SIG-M5 treated with dmso at 0.1 percent for 504 hours (cell line): ENCODE measurements around the gene MRPL2.
A peak's percentile ranks its signal among the peaks of the same experiment; 100 is the strongest.

Source experiments
- DNase-seq: peaks from one replicate; lab custom pipeline; 2025; ENCODE audit not compliant: unreplicated experiment; lab: John Stamatoyannopoulos, UW

Gene MRPL2

DNA sequence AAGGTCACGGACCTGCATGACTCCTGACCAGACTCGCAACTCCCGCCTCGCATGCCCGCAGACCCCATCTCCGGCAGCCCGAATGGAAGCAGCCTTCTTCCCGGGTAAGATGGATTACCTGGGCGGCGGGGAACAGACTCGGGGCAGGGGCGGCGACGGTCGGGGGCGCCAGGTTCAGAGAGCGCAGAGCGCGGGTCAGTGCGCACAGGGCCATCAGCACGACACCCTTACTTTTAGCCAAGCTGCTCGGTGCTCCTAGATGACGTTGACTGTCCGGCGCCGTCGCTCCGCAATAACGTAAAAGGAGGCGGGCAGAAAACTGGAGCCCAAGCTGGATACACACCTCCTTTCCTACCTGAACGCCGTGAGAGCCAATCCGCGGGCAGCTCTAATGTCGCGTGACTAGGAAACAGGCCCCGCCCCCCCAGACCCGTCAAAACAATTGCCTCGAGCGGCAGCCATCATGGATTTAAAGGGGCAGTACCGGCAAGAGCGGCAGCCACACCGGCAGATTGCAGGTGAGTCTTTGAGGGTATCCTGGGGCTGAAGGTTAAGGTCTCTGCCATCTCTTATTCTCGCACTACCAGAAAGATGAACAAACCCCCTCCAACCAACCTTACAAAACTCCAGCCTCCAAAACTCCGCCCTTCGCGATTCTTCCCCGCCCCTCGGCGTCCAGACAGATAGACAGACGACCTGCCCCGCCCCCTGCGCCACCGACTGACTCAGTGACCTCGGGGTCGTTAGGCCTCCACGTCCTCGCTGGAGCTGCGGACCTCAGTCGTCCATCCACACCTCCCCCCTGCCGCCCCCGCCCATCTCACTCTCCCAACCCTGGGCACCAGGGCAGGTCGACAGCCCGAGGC, at the start of gene MRPL2, which contains the start of gene KLC4:
Gene MRPL2, minus strand, starts transcription at position 267 of the 866 bp plus-strand sequence. Its CDS starts 53 bp downstream, at position 214.
Gene KLC4, plus strand, starts transcription at position 464 of the 866 bp plus-strand sequence. CDS start 1,705 bp downstream, outside the sequence.
- peak; percentile 99 for DNase-seq

- DNase-seq: no peak
Measured at GRCh38 chr6:43107344-43108062, 48.3 kb upstream of the MRPL2 start.

DNA sequence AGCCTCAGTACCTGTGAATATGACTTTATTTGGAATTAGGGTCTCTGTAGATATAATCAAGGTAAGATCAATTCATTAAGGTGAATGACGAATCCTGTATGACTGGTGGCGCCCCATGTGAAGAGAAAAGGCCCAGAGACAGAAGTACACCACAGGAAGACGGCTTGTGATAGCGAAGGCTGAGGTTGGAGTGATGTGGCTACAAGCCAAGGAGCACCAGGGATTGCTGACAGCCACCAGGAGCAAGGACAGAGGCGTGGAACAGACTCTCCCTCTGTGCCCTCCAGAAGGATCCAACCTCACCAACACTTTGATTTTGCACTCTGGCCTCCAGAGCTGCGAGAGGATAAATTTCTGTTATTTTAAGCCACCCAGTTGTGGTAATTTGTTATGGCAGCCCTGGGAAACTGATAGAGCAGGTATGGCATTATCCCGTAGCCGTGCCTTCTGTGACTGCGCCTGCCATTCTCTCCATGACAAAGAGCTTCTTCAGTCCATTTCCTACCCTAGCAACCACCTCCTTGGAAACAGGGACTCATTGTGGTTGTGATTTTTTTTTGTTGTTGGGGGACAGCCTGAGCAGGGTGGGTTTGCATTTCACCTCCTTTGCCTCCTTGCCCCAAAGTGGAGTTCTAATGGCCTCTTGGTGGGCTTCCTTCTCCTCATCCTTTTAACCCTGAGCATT, 46.4 kb upstream of the MRPL2 start:
- DNase-seq: no peak

- DNase-seq: no peak
Measured at GRCh38 chr6:43103253-43103876, 44.1 kb upstream of the MRPL2 start.

GRCh38 chr6:43101497-43101896, 42.3 kb upstream of the MRPL2 start:
- no peak for DNase-seq

DNA sequence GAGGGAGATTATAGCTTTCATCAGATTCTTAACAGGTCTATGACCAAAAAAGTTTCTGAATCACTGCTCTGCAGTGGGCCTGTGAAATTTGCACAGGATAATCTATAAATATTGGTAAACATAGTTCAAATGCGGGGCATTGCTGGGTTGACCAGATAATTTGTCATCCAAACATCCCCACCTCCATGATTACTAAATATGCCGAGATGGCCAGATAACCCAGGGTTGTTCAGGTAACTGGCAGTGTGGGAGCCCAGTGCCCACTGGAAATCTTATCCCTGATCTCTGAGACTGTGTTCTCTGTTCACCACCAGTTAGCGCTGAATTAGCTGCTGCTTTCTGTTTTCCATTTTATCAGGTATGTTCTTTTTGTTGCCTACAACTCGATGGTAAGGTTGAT, 38.3 kb upstream of the MRPL2 start:
- no peak for DNase-seq

DNA sequence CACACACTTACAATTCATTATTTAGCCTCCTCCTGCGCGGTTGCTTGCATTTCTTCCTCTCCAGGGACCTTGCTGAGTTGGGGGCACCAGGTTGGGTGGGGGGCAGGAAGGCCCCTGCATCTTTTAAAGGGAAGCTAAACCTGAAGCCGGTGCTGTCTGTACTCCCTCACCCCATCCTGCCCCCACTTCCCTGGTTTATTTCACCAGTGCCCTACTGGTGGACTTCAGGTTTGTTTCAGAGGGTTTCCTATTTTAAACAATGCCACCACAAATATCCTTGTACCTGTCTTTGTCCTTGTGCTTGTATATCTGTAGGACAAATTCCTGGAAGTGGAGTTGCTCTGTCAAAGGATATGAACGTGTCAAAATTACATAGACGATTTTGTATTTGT, 37.9 kb upstream of the MRPL2 start:
- DNase-seq: no peak

DNA sequence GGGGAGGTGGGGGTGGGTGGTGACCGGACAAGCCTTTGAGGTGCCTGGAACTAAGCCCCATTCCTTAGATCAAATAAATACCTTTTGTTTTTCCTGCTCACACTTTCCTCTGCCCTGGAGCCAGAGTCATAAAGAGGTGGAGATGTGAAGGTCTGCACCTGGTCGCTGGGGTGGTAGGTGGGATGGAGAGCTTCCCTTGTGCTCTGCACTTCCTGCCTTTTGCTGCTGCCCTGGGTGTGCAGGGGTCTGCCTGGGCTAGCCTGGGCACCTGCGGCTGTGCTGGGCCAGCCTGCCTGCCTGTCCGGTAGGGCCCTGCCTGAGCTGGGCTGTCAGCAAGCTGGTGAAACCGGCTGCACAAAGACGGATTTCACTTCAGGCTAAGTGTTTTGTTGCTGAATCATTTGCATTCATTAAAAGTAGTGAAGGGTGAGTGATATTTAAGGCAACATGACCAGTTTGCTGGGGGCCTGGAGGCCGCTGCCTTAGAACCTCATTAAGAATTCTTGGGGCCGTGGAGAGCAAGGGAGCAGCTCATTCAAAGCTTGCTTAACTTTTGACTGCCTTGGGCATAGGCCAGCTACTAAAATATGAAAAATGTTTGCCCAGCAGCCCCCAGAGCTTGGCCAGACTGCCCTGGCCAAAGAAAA, 37.3 kb upstream of the MRPL2 start:
- DNase-seq: no peak

DNA sequence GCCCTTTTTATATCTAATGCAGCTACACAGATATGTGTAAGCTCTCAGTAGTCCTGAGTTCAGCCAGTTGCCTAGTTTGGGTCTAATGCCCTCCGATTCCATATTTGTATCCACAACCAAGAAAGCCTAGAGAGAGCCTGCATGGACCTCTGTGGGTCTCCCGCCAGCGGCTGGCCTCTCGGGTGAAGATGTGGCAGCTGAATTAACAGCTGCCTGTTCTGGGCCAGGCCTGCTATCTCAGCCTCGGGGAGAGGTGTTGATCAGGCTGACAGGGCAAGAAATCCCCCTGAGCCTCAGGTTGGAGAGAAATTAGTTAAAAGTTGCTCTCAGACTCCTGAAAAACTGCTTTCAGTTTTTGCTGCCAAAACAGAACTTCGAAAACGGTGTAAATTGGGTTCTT, 36.7 kb upstream of the MRPL2 start:
- DNase-seq: no peak

GRCh38 chr6:43093436-43094289, 34.4 kb upstream of the MRPL2 start:
- no peak for DNase-seq

DNA sequence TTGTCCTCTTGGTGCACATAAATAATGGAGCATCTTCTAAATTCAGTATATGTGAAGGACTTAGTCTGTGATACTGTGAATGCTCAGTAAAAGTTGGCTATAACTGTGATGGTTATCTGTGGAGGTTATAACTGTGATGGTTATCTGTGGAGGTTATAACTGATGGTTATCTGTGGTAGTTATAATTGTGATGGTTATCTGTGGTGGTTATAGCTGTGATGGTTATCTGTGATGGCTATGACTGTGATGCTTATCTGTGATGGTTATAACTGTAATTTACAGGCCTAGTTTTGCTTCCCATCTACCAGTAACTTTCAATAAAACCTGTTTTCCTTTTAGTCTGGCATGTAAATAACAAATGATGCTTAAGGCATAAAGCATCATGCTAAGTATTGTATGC, 33.4 kb upstream of the MRPL2 start:
- no peak for DNase-seq

DNA sequence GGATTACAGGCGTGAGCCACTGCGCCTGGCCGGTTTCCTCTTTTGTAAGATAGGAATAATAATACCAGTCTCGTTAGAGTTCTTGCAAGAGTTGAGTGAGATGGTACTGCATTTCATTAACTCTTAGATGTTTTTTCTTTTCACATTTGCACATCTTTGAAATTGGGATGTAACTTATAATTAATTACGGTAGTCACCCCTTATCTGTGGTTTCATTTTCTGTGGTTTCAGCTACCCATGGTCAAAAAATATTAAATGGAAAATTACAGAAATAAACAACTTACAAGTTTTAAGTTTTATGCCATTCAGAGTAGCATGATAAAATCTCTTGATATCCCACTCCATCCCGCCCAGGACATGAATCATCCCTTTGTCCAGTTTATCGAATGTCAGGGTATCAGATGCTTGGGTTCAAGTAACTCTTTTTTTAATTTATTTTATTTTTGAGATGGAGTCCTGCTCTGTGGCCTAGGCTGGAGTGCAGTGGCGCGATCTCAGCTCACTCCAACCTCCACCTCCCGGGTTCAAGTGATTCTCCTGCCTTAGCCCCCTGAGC, 32.3 kb upstream of the MRPL2 start:
- DNase-seq: no peak

GRCh38 chr6:43091020-43091419, 31.8 kb upstream of the MRPL2 start:
- DNase-seq: no peak

DNA sequence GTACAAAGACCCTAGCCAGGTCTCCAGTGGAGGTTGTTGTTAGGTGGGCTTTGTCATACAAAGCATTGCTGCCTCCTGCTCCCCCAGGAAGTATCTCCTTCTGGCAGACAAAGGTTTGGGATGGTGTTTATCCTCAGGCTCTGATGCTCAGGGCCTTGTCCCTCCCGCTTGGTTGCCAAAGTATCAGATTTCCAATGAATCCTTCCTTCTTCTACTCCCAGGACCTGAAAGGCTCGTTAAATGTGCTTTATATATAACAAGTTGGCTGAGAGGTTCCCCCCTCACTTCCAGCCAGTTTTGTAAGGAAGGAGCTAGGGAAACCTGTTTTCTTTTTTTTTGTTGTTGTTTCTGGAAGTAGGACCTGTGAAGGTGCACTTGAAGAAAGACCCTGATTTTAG, 31.3 kb upstream of the MRPL2 start:
- DNase-seq: no peak

- DNase-seq: no peak
Measured at GRCh38 chr6:43089874-43090558, 30.8 kb upstream of the MRPL2 start.

- DNase-seq: no peak
Measured at GRCh38 chr6:43089467-43089866, 30.2 kb upstream of the MRPL2 start.

DNA sequence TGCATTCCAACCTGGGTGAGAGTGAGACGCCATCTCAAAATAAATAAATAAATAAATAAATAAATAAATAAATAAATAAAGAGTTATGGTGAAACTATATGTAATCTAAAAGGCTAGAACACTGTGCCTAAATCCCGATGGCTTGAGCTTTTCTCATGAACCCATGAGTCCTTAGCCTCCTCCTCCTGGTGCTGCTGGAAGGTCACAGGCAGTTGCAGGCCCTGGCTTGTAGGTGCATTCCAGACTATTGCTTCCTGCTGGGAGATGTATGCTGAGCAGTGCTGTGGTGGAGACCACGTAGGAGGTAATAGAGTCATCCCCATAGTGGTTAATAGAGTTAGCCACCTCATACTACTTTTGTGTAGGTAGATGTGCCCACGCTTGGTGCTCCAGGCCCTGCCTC, 29.4 kb upstream of the MRPL2 start:
- no peak for DNase-seq

GRCh38 chr6:43086022-43086658, 26.9 kb upstream of the MRPL2 start:
- no peak for DNase-seq
